Activated naive CD8-positive, alpha-beta T cell (primary cell): ENCODE measurements around the gene PIGC.

Experiments
- H3K27ac Mint-ChIP-seq: one replicate; pipeline ENCODE4 v1.8.0; 2021; ENCODE audit warnings: mixed read lengths
- H3K27me3 Mint-ChIP-seq: one replicate; pipeline ENCODE4 v1.8.0; 2021; ENCODE audit warnings: mixed read lengths
- H3K36me3 Mint-ChIP-seq: one replicate; pipeline ENCODE4 v1.8.0; 2021; ENCODE audit warnings: mixed read lengths
- H3K4me1 Mint-ChIP-seq: one replicate; pipeline ENCODE4 v1.8.0; 2021; ENCODE audit warnings: low read depth, mixed read lengths
- H3K4me3 Mint-ChIP-seq: one replicate; pipeline ENCODE4 v1.8.0; 2021; ENCODE audit warnings: mild to moderate bottlenecking, mixed read lengths
- H3K9me3 Mint-ChIP-seq: one replicate; pipeline ENCODE4 v1.8.0; 2021; ENCODE audit warnings: low read depth, mixed read lengths

PIGC gene

DNA sequence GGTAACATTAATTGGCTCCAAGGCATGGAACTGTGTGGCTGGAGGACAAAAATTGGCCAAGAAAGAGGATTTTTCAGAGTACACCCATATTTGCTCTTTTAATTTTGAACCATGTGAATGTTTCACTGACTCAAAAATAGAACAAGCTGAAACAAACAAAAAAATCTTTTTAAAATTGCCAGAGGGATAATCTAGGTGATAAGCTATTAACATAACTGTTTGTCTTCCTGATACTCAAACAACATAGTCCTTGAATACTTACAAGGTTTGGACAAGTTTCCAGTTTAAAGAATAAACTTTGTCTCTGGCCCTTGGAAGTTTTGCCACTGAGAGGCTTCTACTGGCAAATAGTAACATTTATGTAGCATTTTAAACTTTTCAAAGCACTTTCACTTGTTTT is 30.0 kb upstream of the PIGC start:
- H3K4me3 Mint-ChIP-seq: no peak overlapping the region
- peaks cover 2% of the 10 kb centered on the region for H3K36me3 Mint-ChIP-seq
- no peak overlapping the region for H3K27ac Mint-ChIP-seq
- H3K4me1 Mint-ChIP-seq: peaks cover 3% of the 10 kb centered on the region
- H3K9me3 Mint-ChIP-seq: no peaks in the 10 kb centered on the region
- peaks cover 5% of the 10 kb centered on the region for H3K27me3 Mint-ChIP-seq

- Mint-ChIP-seq H3K9me3 (no peaks in the 10 kb centered on the region), H3K4me1 (peaks cover 3% of the 10 kb centered on the region), H3K27ac (no peak overlapping the region), H3K27me3 (peaks cover 5% of the 10 kb centered on the region), H3K36me3 (no peaks in the 10 kb centered on the region), H3K4me3 (no peak overlapping the region)
Observed at GRCh38 chr1:172473302-172473701, 29.4 kb upstream of the PIGC start.

GRCh38 chr1:172472495-172472894 is 28.6 kb upstream of the PIGC start:
- H3K4me1 Mint-ChIP-seq: peaks cover 3% of the 10 kb centered on the region
- H3K9me3 Mint-ChIP-seq: no peaks in the 10 kb centered on the region
- H3K36me3 Mint-ChIP-seq: no peaks in the 10 kb centered on the region
- no peak overlapping the region for H3K27ac Mint-ChIP-seq
- no peak overlapping the region for H3K4me3 Mint-ChIP-seq
- peaks cover 5% of the 10 kb centered on the region for H3K27me3 Mint-ChIP-seq

GRCh38 chr1:172471666-172472065 is 27.8 kb upstream of the PIGC start:
- Mint-ChIP-seq H3K9me3 (no peaks in the 10 kb centered on the region), H3K27ac (no peak overlapping the region), H3K4me3 (no peak overlapping the region), H3K27me3 (peaks cover 5% of the 10 kb centered on the region), H3K36me3 (no peaks in the 10 kb centered on the region), H3K4me1 (peaks cover 3% of the 10 kb centered on the region)

DNA sequence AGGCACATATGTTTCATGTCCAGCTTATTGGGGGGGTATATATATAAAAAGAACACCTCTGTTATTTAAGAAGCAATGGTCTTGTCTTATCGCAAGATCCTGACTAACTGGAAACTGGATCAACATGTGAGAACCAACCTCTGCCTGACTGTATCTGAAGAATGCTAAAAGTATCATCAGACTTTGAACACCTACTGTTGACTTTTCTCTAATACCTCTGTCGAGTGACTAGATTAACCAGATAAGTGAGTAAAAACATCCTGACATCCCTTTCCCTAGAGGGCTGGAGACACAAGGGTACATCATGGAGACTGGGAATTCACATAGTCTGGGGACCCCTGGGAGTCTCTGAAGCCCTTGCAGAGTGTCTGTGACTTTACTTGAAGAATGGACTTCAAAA is 26.3 kb upstream of the PIGC start:
- H3K4me1 Mint-ChIP-seq: peaks cover 2% of the 10 kb centered on the region
- no peak overlapping the region for H3K27ac Mint-ChIP-seq
- peaks cover 7% of the 10 kb centered on the region for H3K27me3 Mint-ChIP-seq
- no peak overlapping the region for H3K4me3 Mint-ChIP-seq
- H3K9me3 Mint-ChIP-seq: no peaks in the 10 kb centered on the region
- no peaks in the 10 kb centered on the region for H3K36me3 Mint-ChIP-seq

- H3K27me3 Mint-ChIP-seq: peaks cover 7% of the 10 kb centered on the region
Observed at GRCh38 chr1:172469717-172470116, 25.8 kb upstream of the PIGC start.

DNA sequence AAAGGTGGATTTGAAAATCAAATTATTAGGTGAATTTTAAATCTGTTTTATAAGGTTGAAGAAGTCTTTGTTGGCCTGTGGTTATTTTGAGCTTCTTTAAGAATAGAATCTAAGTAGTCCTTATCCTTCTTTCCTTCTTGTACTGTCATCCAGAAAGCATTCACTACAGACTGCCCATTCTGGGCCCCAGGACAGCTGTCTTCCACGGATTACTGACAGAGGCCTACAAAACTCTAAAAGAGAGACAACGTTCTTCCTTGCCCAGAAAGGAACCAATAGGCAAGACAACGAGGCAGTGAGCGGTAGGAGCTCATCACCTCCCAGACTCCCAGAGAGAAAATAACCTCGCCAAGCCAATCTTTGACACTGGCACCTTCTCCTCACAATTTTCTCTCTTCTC is 24.4 kb upstream of the PIGC start:
- H3K27ac Mint-ChIP-seq: no peak overlapping the region
- no peaks in the 10 kb centered on the region for H3K4me1 Mint-ChIP-seq
- H3K36me3 Mint-ChIP-seq: no peaks in the 10 kb centered on the region
- peaks cover 7% of the 10 kb centered on the region for H3K27me3 Mint-ChIP-seq
- H3K9me3 Mint-ChIP-seq: no peaks in the 10 kb centered on the region
- H3K4me3 Mint-ChIP-seq: no peak overlapping the region

More at GRCh38 chr1:172469717-172470116, 25.8 kb upstream of the PIGC start:
- no peak overlapping the region for H3K4me3 Mint-ChIP-seq
- no peaks in the 10 kb centered on the region for H3K9me3 Mint-ChIP-seq
- H3K4me1 Mint-ChIP-seq: no peaks in the 10 kb centered on the region
- H3K36me3 Mint-ChIP-seq: no peaks in the 10 kb centered on the region
- H3K27ac Mint-ChIP-seq: no peak overlapping the region

GRCh38 chr1:172467446-172467845 is 23.6 kb upstream of the PIGC start:
- Mint-ChIP-seq H3K27me3 (peaks cover 5% of the 10 kb centered on the region), H3K9me3 (no peaks in the 10 kb centered on the region), H3K4me1 (no peaks in the 10 kb centered on the region), H3K36me3 (no peaks in the 10 kb centered on the region), H3K27ac (no peak overlapping the region), H3K4me3 (no peak overlapping the region)

GRCh38 chr1:172466795-172467407 is 23.0 kb upstream of the PIGC start:
- Mint-ChIP-seq H3K4me1 (no peaks in the 10 kb centered on the region), H3K9me3 (no peaks in the 10 kb centered on the region), H3K27ac (no peak overlapping the region), H3K27me3 (peaks cover 5% of the 10 kb centered on the region), H3K36me3 (no peaks in the 10 kb centered on the region), H3K4me3 (no peak overlapping the region)

- no peaks in the 10 kb centered on the region for H3K9me3 Mint-ChIP-seq
- peaks cover 5% of the 10 kb centered on the region for H3K27me3 Mint-ChIP-seq
- H3K27ac Mint-ChIP-seq: no peak overlapping the region
- H3K4me3 Mint-ChIP-seq: no peak overlapping the region
- no peaks in the 10 kb centered on the region for H3K4me1 Mint-ChIP-seq
- H3K36me3 Mint-ChIP-seq: no peaks in the 10 kb centered on the region
Observed at GRCh38 chr1:172465617-172466016, 21.7 kb upstream of the PIGC start.

DNA sequence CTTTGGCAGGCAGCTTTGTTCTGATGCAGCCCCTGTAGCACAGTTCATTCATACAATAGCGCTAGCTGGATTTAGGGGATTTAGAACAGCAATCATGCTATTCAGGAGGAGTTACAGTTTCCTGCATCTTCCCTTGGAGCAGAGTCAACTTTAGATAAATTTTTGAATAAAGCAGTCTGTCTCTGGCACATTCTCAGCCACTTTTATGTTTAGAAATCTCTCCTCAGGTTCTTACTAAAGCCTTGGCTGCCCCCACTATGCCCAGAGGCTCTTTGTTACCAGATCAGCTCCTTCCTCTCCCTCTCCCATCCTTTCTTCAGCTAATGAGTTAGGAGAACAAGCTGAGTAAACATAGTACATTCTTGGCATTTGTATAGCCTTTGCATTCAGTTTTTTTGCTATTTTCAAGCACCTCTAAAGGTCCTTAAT is 17.0 kb upstream of the PIGC start:
- Mint-ChIP-seq H3K9me3 (no peaks in the 10 kb centered on the region), H3K27me3 (peaks cover 4% of the 10 kb centered on the region), H3K36me3 (no peaks in the 10 kb centered on the region), H3K4me3 (no peak overlapping the region), H3K27ac (no peak overlapping the region), H3K4me1 (no peaks in the 10 kb centered on the region)

DNA sequence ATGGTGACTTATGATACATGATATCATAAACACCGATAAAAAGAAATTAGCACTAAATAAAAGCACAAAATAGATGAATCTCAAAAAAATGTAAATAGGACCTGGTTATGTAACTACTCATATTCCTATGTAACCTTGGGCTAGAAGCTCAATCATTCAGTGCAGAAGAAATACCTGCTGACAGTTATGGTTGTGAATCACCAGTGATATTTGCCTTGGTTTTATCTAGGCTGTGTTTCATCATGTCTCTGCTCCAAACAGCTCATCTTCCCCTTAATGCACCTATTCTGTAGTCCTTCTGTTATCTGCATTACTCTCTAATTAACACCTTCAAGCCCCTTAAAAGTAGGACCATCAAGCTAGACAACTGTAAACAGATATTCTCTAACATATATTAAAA is 16.3 kb upstream of the PIGC start:
- H3K9me3 Mint-ChIP-seq: no peaks in the 10 kb centered on the region

DNA sequence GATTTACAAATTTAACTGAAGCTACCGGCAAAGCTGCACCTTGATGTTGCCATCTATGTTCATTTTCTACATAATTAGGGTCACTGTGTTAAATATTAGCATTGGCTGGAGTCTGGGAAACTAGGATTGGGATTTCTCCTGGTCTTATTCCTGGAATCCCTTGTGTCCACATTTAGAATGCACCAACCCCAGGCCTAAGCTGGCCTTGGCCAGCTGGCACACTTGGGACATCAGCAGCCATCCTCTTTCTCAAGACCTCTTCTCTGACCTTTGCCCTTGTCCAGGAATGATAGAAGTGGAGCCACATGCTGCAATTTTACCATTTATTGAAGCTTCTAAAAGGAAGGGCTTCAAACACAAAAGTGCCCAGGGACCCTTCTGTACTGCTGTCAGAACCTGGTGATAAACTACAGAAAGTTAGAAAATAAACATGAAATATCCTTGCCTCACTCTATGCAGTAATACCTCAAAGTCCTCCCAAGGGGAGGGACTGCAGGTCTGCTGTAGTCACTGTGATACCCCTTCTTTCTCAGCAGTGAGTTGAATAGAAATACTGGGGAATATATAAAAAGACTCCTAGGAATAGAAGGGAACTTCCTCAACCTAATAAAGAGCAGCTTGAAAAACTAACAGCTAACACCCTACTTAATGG is 13.7 kb upstream of the PIGC start:
- H3K4me1 Mint-ChIP-seq: no peaks in the 10 kb centered on the region
- H3K27me3 Mint-ChIP-seq: peaks cover 2% of the 10 kb centered on the region
- no peaks in the 10 kb centered on the region for H3K36me3 Mint-ChIP-seq
- no peaks in the 10 kb centered on the region for H3K9me3 Mint-ChIP-seq
- H3K4me3 Mint-ChIP-seq: no peak overlapping the region
- no peak overlapping the region for H3K27ac Mint-ChIP-seq

More for the DNA sequence above, 16.3 kb upstream of the PIGC start:
- no peaks in the 10 kb centered on the region for H3K4me1 Mint-ChIP-seq
- H3K27me3 Mint-ChIP-seq: peaks cover 2% of the 10 kb centered on the region
- no peak overlapping the region for H3K4me3 Mint-ChIP-seq
- no peak overlapping the region for H3K27ac Mint-ChIP-seq
- no peaks in the 10 kb centered on the region for H3K36me3 Mint-ChIP-seq

GRCh38 chr1:172456344-172456769 is 12.5 kb upstream of the PIGC start:
- no peak overlapping the region for H3K27ac Mint-ChIP-seq
- H3K36me3 Mint-ChIP-seq: no peaks in the 10 kb centered on the region
- peaks cover 2% of the 10 kb centered on the region for H3K27me3 Mint-ChIP-seq
- no peak overlapping the region for H3K4me3 Mint-ChIP-seq
- no peaks in the 10 kb centered on the region for H3K9me3 Mint-ChIP-seq
- peaks cover under 1% of the 10 kb centered on the region for H3K4me1 Mint-ChIP-seq

- Mint-ChIP-seq H3K36me3 (no peaks in the 10 kb centered on the region), H3K27me3 (peaks cover 2% of the 10 kb centered on the region), H3K4me3 (no peak overlapping the region), H3K27ac (no peak overlapping the region), H3K4me1 (peaks cover 9% of the 10 kb centered on the region), H3K9me3 (no peaks in the 10 kb centered on the region)
Observed at GRCh38 chr1:172455451-172455850, 11.6 kb upstream of the PIGC start.

- H3K36me3 Mint-ChIP-seq: no peaks in the 10 kb centered on the region
- H3K9me3 Mint-ChIP-seq: no peaks in the 10 kb centered on the region
- peaks cover 14% of the 10 kb centered on the region for H3K4me1 Mint-ChIP-seq
- H3K27me3 Mint-ChIP-seq: peaks cover 2% of the 10 kb centered on the region
- H3K27ac Mint-ChIP-seq: no peak overlapping the region
- H3K4me3 Mint-ChIP-seq: no peak overlapping the region
Observed at GRCh38 chr1:172453607-172454006, 9.7 kb upstream of the PIGC start.
